Stimulated activated CD8-positive, alpha-beta memory T cell treated with anti-CD3 and anti-CD28 coated beads, Interleukin-4, amount 100 ng/mL, for 1 hour (primary cell): ENCODE results near the gene BZW1.

Experiments used
- DNase-seq, 2 donors: peaks; one replicate each; pipeline ENCODE4 v3.0.0-alpha.2; 2020; ENCODE audit warnings: low read depth in 2 of 2, low spot score in 1 of 2

Gene BZW1

DNA sequence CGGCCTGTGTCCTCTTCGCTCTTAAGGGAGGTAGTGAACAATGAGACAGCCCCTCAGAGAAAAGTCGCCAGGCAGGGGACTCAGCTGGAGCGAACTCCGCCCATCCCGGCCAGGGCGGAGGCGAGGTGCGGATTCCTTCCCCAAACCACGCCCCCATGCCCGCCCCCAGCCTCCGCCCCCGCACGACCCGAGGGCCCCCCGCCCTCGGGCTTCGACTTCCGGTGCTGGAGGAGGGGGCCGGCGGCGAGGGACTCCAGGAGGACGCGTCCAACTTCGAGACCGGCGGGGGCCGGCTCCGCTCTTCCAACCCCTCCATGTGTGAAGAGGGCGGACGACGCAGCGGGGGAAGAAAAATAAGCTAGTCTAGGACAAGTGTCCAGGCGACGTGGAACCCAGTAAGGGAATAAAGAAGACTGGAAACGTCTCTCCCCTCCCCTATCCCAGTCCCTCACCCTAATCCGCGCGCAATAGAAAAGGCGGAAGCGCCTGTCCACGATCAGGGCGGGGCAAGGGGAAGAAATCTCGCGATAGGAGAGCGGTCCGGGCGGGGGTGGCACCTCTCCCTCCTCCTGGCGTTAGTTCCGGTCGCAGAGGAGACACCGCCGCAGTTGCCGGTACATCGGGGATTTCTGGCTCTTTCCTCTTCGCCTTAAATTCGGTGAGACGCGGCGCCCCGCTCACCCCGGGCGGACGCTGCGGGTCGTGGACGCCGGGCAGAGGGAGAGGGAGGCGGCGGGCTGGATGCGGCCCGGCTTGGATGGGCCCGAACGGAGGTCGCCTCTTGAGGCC lies at the start of gene BZW1:
Gene BZW1, plus strand, starts transcription at position 578 of the 789 bp plus-strand sequence. CDS start 1,308 bp downstream, outside the sequence.
- DNase-seq, result peak; percentile 95 to 97

- DNase-seq, result no peak
Observed at GRCh38 chr2:200762127-200762526, 49.6 kb upstream of the BZW1 start.

DNA sequence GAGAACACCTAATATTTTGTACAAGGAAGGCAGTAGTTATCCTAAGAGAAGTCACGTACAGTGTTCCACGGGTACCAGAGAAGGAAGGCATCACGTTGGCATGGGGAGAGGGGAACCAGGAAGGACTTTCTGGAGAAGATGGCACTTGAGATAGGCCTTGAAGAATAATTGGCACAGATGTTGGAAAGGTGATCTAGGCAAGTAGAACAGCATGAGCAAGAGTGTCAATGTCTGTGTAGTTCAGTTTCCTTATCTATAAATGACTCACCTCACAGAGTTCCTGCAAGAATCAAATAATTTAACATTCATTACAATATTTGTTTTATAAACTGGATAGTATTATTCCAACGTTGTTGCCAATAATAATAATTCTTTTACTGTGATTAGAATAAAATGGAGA lies 48.3 kb upstream of the BZW1 start:
- DNase-seq, result no peak

GRCh38 chr2:200765139-200765951 lies 46.4 kb upstream of the BZW1 start:
- DNase-seq, result no peak

DNA sequence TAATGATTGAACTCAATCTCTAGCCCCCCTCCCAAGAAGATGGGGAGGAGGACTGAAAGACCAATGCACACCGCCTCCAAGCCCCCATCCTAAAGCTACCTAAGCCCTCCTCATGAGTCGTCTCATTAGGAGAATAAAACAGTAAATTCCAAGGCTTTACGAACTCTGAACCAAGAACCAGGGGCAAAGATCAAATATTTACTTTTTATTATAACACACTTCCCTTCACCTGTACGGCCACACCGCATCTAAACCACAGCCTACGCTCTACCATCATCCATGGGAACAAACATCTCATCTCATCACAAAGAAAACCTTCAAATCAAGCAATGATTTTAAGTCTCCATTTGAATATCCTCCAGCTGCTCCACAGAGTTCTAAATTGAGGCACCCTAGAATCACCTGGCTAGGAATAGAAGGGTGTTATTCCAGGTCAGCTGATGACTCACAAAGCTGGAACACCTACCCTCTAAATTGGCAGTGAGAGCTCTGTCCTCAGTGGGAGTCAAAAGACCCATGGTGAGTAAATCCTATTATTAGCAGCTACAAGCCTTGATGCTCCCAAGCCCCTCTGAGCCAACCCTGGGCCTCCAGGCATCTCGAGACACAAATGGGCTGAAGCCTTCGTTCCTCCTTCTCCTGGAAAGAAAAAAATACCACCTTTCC lies 45.6 kb upstream of the BZW1 start:
- DNase-seq, result no peak

DNA sequence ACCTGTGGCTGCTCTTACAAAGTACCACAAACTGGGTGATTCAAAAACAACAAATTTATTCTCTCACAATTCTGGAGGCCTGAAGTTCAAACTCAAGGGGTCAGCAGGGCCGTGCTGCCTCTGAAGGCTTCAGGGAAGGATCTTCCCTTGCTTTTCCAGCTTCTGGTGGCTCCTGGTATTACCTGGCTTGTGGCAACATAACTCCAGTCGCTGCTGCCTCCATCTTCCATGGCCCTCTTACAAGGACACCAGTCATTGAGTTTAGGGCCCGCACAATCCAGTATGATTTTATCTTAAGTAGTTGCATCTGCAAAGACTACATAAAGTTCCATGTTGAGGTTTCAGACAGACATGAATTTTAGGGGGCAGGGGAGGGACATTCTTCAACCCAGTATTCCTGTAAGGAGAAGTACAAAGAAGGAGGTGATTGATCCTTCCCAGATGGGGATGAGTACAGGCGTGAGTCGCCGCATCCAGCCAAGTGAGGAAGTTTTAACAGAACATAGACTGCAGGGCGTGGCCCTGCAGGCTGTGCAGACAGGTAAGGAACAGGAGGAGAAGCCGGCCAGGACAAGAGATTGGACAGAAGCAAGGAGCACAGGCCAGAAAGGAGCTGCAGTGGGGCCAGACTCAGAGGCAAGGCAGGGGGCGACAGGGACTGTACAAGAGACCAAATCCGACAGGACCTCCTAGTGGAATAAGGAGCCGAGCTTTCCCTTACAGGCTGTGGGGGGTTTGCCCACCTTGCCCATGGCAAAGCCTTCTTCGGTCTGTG lies 44.4 kb upstream of the BZW1 start:
- no peak for DNase-seq

- no peak for DNase-seq
Observed at GRCh38 chr2:200770847-200771246, 40.9 kb upstream of the BZW1 start.

DNA sequence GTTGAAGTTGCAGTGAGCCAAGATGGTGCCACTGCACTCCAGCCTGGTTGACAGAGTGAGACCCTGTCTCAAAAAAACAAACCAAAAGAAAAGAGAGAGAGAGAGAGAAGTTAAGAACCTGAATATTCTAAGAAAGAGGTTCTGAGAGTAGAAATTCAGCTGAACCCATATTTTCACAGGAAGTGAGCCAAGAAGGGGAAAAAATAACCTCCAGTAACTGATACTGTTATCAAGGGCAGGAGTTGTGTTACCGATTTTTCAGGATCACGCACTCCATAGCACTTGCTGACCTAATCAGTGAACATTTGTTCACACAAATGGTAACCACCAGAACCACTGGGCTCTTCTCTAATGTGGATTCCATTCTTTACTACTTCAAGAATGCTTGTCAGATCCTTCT lies 39.1 kb upstream of the BZW1 start:
- DNase-seq, result no peak

GRCh38 chr2:200773083-200773482 lies 38.6 kb upstream of the BZW1 start:
- no peak for DNase-seq

GRCh38 chr2:200774920-200775319 lies 36.8 kb upstream of the BZW1 start:
- DNase-seq, result no peak

- no peak for DNase-seq
Observed at GRCh38 chr2:200777275-200777674, 34.4 kb upstream of the BZW1 start.

- no peak for DNase-seq
Observed at GRCh38 chr2:200778038-200778437, 33.7 kb upstream of the BZW1 start.

GRCh38 chr2:200779214-200779613 lies 32.5 kb upstream of the BZW1 start:
- no peak for DNase-seq

DNA sequence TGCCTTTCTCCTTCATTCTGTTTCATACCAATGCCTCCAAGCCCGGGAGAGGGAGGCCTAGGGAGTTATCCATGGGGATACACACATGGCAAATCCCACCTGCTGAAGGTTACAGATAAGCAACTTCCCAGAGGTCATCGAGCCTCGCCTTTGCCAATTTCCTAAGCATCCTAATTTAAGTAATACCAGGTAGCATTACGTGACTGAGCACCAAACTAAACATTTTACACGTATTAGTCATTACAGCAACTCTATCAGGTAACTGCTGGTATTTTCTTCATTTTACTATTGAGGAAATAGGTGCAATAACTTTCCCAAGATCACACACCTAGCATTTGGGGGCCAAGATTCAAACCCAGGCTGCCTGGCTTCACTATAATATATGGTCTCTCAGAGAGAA lies 30.1 kb upstream of the BZW1 start:
- DNase-seq, result no peak

GRCh38 chr2:200782251-200782650 lies 29.5 kb upstream of the BZW1 start:
- no peak for DNase-seq

DNA sequence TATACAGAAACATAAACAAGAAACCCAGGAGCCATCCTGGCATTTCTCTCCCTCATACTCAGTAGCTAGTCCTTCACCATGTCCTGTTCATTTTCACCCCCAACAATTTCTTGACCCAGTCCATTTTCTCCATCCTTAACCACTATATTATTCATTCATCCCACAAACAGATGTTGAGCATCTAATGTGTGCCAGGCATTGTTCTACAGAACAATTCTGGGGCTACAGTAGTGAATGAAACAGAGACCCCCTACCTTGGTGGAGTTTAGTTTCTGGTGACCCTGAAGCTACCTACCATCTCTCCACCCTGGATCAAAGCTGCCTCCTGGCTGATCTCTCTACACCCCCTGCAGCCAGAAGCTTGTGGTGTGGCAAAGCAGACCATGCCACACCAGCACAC lies 27.5 kb upstream of the BZW1 start:
- no peak for DNase-seq

GRCh38 chr2:200786423-200786822 lies 25.3 kb upstream of the BZW1 start:
- DNase-seq, result no peak

GRCh38 chr2:200786826-200787225 lies 24.9 kb upstream of the BZW1 start:
- DNase-seq, result no peak

DNA sequence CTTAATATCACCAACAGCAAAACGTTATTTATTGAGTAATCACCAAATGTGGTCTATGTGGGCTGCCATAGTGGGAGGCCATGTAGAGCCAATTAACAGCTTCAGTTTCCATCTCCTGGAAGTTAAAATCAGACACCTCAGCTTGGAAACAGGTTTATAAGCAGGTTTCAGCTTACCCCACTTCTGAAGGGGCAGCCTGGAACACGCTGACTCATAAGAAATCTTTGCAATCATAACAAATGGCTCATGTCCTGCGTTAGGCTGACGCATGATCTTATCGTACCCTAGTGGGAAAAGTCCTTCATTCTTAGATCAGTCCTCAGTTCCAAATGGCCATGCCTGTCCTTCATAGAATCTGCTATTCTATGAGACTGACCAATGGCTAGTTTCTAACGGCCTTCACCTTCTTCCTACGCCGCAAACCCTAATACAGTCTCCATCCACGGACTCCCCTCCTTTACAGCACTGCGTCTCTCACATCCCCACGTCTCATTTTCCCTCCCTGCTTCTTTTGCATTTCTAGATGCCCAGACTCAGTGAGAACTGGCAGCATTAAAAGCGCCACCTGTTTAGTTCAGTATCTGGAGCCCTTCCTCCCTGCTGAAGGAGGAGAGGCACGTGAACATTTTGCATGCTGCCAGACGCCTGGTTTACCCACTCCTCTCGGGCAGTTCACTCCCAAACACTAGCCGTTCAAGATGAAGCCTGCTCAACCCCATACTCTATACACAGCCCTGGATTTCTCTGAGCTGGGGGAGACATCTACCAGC lies 24.2 kb upstream of the BZW1 start:
- DNase-seq, result no peak

GRCh38 chr2:200788121-200788718 lies 23.5 kb upstream of the BZW1 start:
- DNase-seq, result no peak
